Loucy (cell line): ENCODE measurements around the gene GRID2IP.

Source experiments
- CTCF ChIP-seq: fragments of 200-600 bp; sonication (generic); conservative IDR thresholded peaks from 2 replicates; pipeline ENCODE4 v1.5.1; 2014; ENCODE audit warnings: mild to moderate bottlenecking, antibody characterized with exemption, low read length
- EZH2phosphoT487 ChIP-seq: fragments of 200-600 bp; IDR thresholded peaks from 2 replicates; pipeline ENCODE4 v1.6.1; 2018; ENCODE audit warnings: antibody characterized with exemption, mild to moderate bottlenecking, moderate library complexity, borderline replicate concordance

- TF ChIP-seq CTCF (no peak), EZH2phosphoT487 (no peak)
Measured at GRCh38 chr7:6529643-6530042, 21.6 kb downstream of the GRID2IP start.
